ENCODE data around the gene DPH1. TPM values are rescaled to one million over a fixed set of nuclear protein-coding genes. Genes with fewer than 3 reads are reported as not detected.
"Not testable (repeated sequence)": the region's sequence is repeated elsewhere in the genome, so short reads cannot be mapped to it uniquely, and the experiment has no call there.

DPH1 gene
- total RNA-seq (10 to 100 TPM; 27.6 to 60.1 (median 38.8) TPM), polyA plus RNA-seq (10 to 100 TPM in 2 of 3 donors, 1 to 10 TPM in 1; 7.2 to 26.6 (median 12.0) TPM)

DNA sequence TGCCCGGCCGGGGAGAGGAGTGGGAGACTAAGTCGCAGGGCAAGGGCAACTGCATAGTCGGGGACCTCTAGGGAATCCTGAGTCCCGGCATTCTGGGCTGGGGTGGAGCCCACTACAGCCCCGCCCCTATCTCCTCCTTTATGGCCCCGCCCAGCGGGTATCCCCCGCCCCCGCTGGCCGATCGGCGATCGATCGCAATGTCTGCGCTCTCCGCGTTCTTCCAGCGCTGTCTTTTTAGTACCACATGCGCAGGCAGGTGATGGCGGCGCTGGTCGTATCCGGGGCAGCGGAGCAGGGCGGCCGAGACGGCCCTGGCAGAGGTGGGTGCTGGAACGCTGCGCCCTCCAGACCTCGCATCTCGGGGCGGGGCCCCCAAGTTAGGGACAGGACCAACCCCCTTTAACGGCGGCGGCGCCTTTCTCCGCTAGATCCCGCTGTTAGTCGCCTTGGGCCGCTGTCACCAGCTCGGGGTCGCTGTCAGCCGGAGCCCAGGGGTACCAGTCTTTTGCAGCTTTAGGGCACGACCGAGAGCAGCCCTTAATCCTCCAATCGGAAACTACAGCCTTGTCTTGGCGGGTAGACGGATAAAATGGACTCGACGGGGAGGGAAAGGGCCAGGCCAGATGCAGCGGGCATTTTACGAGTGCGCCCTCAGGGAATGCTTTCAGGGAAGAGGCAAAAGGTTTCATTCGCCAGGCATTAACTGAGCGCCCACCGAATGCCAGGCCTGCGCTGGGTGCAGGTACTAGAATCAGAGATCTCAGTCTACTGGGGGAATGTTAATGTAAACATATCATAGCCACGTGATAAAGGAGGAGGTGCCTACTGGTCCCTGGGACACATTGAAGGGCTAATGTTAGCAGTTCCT, at the start of gene DPH1:
Gene DPH1 (plus strand): TSS at position 243 of the 868 bp plus-strand sequence. CDS start 17 bp downstream, at position 260.
- H3K9me3 ChIP-seq, result no peaks in the 10 kb centered on the region
- intact Hi-C loops (cut with DNase I), result no loop called here
- 2% methylated on average over 59 of the region's 59 CpGs for WGBS, 2 donors
- H3K4me1 ChIP-seq, result peaks cover 0 to 41% (median 33%) of the 10 kb centered on the region in 4 donors
- TF ChIP-seq POLR2A (IDR thresholded peaks at IDR 0.05), result peak in 1 of 2 donors; percentile 33
- no peak for TF ChIP-seq EP300 (IDR thresholded peaks at IDR 0.05)
- peak; percentile 47 to 84 (median 76) for TF ChIP-seq POLR2AphosphoS5 (IDR thresholded peaks at IDR 0.05)
- peak; percentile 92 for DNase-seq
- peak within 1 kb of the TSS; percentile 63 to 85 (median 78) for H3K27ac ChIP-seq
- peaks cover 0 to 11% (median 6%) of the 10 kb centered on the region in 4 donors for H3K36me3 ChIP-seq
- peaks cover 4 to 44% (median 18%) of the 10 kb centered on the region in 3 donors for H3K27me3 ChIP-seq
- peak within 1 kb of the TSS; percentile 65 to 93 (median 82) for H3K4me3 ChIP-seq

DNA sequence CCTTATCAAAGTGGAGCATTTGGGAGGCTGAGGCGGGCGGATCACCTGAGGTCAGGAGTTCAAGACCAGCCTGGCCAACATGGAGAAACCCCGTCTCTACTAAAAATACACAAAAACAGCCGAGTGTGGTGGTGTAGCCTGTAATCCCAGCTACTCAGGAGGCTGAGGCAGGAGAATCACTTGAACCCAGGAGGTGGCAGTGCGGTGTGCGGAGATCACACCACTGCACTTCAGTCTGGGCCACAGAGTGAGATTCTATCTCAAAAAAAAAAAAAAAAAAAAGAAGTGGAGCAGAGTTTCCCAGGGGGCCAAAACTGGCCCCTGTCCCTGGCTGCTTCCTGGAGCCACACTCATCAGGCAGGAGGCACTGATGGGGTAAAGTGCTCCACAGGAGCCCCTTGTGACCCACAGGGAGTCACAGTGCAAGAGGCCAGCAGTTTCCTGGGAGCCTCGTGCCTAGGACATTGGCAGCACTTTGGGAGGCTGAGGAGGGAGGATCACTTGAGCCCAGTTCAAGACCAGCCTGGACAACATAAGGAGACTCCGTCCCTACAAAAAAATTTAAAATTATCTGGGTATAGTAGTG, 49.2 kb upstream of the DPH1 start:
- peaks cover 6 to 32% (median 24%) of the 10 kb centered on the region in 3 donors for H3K27me3 ChIP-seq
- TF ChIP-seq POLR2AphosphoS5 (IDR thresholded peaks at IDR 0.05) (no peak), EP300 (IDR thresholded peaks at IDR 0.05) (no peak), POLR2A (IDR thresholded peaks at IDR 0.05) (no peak)
- TF ChIP-seq, protein P1, sequence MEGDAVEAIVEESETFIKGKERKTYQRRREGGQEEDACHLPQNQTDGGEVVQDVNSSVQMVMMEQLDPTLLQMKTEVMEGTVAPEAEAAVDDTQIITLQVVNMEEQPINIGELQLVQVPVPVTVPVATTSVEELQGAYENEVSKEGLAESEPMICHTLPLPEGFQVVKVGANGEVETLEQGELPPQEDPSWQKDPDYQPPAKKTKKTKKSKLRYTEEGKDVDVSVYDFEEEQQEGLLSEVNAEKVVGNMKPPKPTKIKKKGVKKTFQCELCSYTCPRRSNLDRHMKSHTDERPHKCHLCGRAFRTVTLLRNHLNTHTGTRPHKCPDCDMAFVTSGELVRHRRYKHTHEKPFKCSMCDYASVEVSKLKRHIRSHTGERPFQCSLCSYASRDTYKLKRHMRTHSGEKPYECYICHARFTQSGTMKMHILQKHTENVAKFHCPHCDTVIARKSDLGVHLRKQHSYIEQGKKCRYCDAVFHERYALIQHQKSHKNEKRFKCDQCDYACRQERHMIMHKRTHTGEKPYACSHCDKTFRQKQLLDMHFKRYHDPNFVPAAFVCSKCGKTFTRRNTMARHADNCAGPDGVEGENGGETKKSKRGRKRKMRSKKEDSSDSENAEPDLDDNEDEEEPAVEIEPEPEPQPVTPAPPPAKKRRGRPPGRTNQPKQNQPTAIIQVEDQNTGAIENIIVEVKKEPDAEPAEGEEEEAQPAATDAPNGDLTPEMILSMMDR (IDR thresholded peaks at IDR 0.05), result no peak
- 88 to 90% methylated on average over 8 of the region's 8 CpGs for WGBS, 2 donors
- no peak overlapping the region for H3K4me3 ChIP-seq
- H3K4me1 ChIP-seq, result peaks cover 0 to 9% (median 8%) of the 10 kb centered on the region in 4 donors
- no peak for DNase-seq
- no peak overlapping the region for H3K27ac ChIP-seq
- H3K36me3 ChIP-seq, result no peaks in the 10 kb centered on the region
- H3K9me3 ChIP-seq, result no peaks in the 10 kb centered on the region
- intact Hi-C loops (cut with DNase I), result no loop called here

DNA sequence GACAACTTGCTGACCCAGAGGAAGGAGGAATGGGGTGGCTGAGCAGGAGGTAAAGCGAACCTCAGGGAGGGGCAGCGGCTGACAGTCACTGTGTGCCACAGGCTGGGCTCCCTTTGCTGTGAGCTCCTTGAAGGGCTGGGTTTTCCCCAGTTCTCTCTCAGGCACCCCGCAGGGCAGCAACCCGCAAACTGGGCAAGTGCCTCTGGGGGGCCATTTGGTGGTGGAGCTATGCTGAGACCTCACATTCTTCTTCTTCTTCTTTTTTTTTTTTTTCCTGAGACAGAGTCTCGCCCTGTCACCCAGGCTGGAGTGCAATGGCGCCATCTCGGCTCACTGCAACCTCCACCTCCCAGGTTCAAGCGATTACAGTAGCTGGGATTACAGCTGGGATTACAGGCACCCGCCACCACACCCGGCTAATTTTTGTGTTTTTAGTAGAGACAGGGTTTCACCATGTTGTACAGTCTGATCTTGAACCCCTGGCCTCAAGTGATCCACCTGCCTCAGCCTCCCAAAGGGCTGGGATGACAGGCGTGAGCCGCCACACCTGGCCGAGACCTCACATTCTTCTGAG, 47.1 kb upstream of the DPH1 start:
- H3K27me3 ChIP-seq, result peaks cover 0 to 10% (median 4%) of the 10 kb centered on the region in 3 donors
- H3K27ac ChIP-seq; intact Hi-C loops (cut with DNase I); H3K4me1 ChIP-seq; H3K9me3 ChIP-seq; H3K36me3 ChIP-seq; H3K4me3 ChIP-seq; DNase-seq: not testable (repeated sequence)
- WGBS, 2 donors, result 80 to 84% methylated on average over 13 of the region's 13 CpGs

DNA sequence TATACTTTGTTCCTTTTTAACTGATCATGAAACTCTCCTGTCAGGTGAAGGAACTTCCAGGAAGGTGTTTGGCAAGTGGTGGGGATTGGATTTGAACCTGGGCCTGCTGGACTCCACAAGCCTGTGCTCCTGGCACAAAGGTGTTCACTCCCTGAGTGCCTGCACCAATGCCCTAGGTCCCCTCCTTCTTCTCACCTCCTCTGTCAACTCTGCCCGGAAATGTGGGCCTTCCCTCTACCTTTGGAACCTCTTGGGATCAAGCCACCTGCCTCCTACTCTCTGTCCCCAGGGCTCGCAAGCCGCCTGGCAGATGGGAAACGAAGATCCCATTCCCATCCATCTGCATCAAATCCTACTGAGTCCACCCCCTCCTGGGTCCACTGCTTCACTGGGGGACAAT, 44.9 kb upstream of the DPH1 start:
- no peak for TF ChIP-seq POLR2A (IDR thresholded peaks at IDR 0.05)
- no peak for TF ChIP-seq POLR2AphosphoS5 (IDR thresholded peaks at IDR 0.05)
- no peak for TF ChIP-seq EP300 (IDR thresholded peaks at IDR 0.05)
- TF ChIP-seq, protein P1 (IDR thresholded peaks at IDR 0.05), result no peak
- intact Hi-C loops (cut with DNase I), result no loop called here
- no peak overlapping the region for H3K4me3 ChIP-seq
- 88 to 90% methylated on average over 4 of the region's 4 CpGs for WGBS, 2 donors
- no peaks in the 10 kb centered on the region for H3K4me1 ChIP-seq
- H3K27ac ChIP-seq, result no peak overlapping the region
- H3K36me3 ChIP-seq, result no peaks in the 10 kb centered on the region
- H3K9me3 ChIP-seq, result no peaks in the 10 kb centered on the region
- no peak for DNase-seq
- peaks cover 0 to 4% (median 0%) of the 10 kb centered on the region in 3 donors for H3K27me3 ChIP-seq

DNA sequence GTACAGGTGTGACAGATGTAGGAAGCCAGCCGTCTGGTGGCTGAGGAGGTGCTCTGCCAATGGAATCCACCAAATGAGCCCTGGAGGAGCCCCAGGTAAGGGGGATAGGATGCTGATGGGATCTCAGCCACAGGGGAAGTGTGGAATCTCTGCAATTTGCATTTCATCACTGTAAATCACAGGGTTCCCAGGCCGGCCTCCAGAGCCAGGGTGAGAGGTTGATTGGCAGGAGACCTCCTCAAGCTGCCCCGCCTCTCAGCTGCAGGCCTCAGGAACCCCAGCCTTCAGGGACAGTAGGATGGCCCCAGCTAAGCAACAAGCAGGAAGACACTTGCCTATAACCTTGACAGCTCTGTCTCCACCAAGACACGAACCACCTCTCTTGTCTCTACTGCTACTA, 44.3 kb upstream of the DPH1 start:
- peaks cover 0 to 4% (median 0%) of the 10 kb centered on the region in 3 donors for H3K27me3 ChIP-seq
- no peaks in the 10 kb centered on the region for H3K4me1 ChIP-seq
- TF ChIP-seq POLR2AphosphoS5 (IDR thresholded peaks at IDR 0.05), result no peak
- no peak for TF ChIP-seq POLR2A (IDR thresholded peaks at IDR 0.05)
- TF ChIP-seq, protein P1 (IDR thresholded peaks at IDR 0.05), result no peak
- no peak for TF ChIP-seq EP300 (IDR thresholded peaks at IDR 0.05)
- no peaks in the 10 kb centered on the region for H3K36me3 ChIP-seq
- intact Hi-C loops (cut with DNase I), result no loop called here
- no peak overlapping the region for H3K4me3 ChIP-seq
- no peaks in the 10 kb centered on the region for H3K9me3 ChIP-seq
- H3K27ac ChIP-seq, result no peak overlapping the region
- WGBS, 2 donors, result 84 to 88% methylated on average over 4 of the region's 4 CpGs
- DNase-seq, result no peak

All from sigmoid colon (tissue), 7 donors.